Measurements from ENCODE around the gene RPS6KA2. TPM values are rescaled to one million over a fixed set of nuclear protein-coding genes. Genes with fewer than 3 reads are reported as not detected.

RPS6KA2 gene
- total RNA-seq, 1 experiment from 2014 or later, result 14.7 TPM

GRCh38 chr6:166598441-166599138 is 28.5 kb downstream of the RPS6KA2 start:
- in situ Hi-C loops (cut with HindIII; ENCODE audit: low sequenced_read_pairs), result no loop called here
- no peak for DNase-seq (ENCODE audit: low spot score)

DNA sequence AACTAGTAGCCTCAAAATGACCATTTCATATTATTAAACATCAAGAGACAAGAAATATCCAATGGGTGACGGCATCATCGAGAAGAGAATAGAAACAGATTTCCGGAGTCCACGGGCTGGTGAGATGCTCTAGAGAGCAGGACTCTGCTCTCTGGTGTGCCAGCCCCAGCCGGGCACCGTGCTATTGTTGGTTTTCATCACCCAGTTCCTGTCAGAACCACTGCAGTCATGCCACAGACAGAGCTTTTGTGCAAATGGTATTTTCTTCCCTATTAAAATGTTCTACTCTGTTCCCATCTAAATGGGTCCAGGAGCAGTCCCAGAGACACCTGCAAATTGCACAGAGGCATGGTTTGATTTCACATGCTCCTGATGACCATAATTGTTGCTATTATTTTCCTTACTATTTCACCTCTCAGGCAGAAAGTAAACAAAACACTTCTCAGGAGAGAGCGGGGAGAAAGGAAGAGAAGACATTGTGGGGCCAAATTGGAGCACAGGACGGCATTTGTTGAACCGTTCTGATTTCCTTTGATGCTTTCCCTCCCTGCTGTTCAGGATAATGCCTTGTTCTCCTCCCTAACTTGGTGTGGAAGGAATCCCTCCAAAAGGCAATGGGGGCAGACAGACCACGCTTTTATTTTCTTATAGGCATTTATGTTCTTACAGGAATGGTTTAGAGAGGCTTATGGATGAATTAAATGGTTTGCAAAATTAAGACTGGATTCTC is 29.2 kb downstream of the RPS6KA2 start:
- in situ Hi-C loops (cut with HindIII; ENCODE audit: low sequenced_read_pairs), result no loop called here
- peak; percentile 57 for DNase-seq (ENCODE audit: low spot score)

- in situ Hi-C loops (cut with HindIII; ENCODE audit: low sequenced_read_pairs), result no loop called here
- DNase-seq (ENCODE audit: low spot score), result no peak
Measured at GRCh38 chr6:166596776-166597507, 30.1 kb downstream of the RPS6KA2 start.

GRCh38 chr6:166595949-166596348 is 31.1 kb downstream of the RPS6KA2 start:
- no peak for DNase-seq (ENCODE audit: low spot score)
- in situ Hi-C loops (cut with HindIII; ENCODE audit: low sequenced_read_pairs), result no loop called here

DNA sequence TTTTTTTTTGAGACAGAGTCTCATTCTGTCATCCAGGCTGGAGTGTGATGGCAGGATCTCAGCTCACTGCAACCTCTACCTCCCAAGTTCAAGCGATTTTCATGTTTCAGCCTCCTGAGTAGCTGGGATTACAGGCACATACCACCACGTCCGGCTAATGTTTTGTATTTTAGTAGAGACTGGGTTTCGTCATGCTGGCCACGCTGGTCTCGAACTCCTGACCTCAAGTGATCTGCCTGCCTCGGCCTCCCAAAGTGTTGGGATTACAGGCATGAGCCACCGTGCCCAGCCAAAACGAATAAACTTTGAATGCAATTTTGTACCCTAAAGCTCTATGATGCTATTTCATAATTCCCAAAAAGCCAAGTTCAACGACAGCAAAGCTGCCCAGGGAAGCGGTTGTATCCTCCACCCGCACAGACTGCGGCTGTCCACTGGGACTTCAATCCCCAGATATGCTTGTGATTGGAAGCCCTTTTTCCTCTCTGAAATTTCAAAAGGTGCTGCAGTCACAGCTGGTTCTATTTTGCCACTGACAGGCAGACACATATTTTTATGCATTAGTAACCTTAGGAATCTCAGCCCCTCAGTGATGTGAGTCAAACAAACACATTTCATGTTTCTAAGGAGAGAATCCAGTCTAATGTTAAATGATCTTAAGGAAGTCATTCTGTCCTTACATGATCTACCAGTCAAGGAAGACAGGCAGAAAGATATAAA is 31.8 kb downstream of the RPS6KA2 start:
- DNase-seq (ENCODE audit: low spot score), result no peak
- in situ Hi-C loops (cut with HindIII; ENCODE audit: low sequenced_read_pairs), result no loop called here

DNA sequence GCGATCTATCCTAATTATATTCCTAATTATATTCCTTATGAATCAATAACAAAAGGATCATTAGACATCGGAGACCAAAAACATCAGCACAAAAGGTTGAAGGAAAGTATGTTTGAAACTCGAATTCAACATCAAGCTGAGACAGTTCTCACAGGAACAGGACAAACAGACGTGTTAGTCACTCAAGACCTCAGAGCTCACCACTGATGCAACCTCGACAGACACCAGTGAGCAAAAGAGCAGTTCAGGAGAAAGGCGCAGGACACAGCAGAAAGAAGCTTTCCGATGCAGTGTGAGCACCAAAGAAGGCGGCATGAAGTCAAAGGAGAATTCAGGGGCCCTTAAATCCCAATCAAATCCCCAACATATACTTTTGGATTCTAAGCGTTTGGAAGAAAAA is 34.2 kb downstream of the RPS6KA2 start:
- in situ Hi-C loops (cut with HindIII; ENCODE audit: low sequenced_read_pairs), result no loop called here
- no peak for DNase-seq (ENCODE audit: low spot score)

GRCh38 chr6:166591961-166592520 is 35.0 kb downstream of the RPS6KA2 start:
- no peak for DNase-seq (ENCODE audit: low spot score)
- in situ Hi-C loops (cut with HindIII; ENCODE audit: low sequenced_read_pairs), result no loop called here

GRCh38 chr6:166591026-166591425 is 36.0 kb downstream of the RPS6KA2 start:
- no peak for DNase-seq (ENCODE audit: low spot score)
- in situ Hi-C loops (cut with HindIII; ENCODE audit: low sequenced_read_pairs), result no loop called here

DNA sequence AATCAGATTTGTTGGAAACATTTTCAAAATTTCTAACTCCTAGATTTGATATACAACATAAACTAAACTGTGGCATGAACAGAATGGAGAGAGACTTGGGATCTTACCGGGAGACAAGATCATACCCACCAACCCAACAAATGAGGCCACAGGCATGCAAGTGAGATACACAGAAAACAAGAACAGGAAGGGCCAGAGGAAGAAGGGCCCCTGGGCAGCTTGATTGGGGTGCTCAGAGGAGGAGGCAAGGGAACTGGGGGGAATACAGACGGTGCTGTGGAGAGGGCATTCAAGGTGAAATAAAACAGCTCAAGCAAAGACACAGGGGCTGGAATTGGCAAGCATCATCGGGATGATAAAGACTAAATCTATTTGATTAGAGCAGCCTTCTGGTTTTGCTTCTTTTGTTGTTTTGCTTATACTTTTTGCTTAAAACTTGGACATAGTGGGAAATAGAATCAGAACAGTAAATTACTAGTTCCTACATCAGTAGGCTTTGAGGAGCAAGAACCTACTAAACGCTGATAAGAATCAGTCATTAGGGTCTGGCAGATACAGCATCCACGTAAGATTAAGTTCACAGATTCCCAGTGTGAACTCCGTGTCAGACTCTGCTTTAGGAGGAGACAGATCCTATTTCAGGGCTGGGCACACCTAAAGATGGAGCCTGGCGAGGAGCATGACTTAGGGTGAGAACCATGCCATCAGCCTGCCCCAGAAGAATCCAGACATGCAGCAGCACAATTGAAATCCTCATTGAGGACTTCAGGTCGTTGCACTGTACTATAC is 37.1 kb downstream of the RPS6KA2 start:
- DNase-seq (ENCODE audit: low spot score), result no peak

GRCh38 chr6:166589337-166589731 is 37.7 kb downstream of the RPS6KA2 start:
- in situ Hi-C loops (cut with HindIII; ENCODE audit: low sequenced_read_pairs), result no loop called here
- DNase-seq (ENCODE audit: low spot score), result no peak

More for the DNA sequence above, 37.1 kb downstream of the RPS6KA2 start:
- in situ Hi-C loops (cut with HindIII; ENCODE audit: low sequenced_read_pairs), result no loop called here

DNA sequence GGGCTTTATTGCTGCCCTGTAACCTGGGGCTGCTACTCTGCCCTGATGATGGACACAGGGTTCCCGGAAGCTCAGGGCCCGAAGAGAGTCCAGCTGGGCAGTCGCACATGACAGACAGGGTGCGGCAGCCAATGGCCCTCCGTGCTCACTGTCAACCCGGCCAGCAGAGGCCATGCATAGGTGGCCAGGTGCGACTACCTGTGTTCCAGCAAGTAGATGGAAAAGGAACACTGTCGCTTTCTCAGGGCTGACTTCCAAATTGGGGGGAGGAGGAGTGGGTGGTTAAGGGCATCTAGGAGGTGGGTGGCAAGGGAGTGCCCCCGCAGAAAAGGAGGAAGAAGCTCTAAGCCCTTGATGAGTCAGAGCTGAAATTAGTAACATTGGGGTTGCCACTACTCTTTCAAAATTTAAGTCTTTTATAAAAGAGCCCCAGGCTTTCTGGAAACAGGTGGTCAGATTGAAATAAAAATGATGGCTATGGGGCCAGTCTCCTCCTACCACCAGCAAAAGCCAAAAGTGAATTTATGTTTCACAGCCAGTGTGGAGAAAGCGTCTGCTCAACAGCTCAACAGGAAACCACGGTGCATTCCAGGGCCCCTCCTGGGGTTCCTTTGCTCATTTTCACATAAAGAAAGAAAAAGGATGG is 38.2 kb downstream of the RPS6KA2 start:
- in situ Hi-C loops (cut with HindIII; ENCODE audit: low sequenced_read_pairs), result no loop called here
- peak; percentile 83 for DNase-seq (ENCODE audit: low spot score)

- no peak for DNase-seq (ENCODE audit: low spot score)
- in situ Hi-C loops (cut with HindIII; ENCODE audit: low sequenced_read_pairs), result no loop called here
Measured at GRCh38 chr6:166587631-166588413, 39.2 kb downstream of the RPS6KA2 start.

DNA sequence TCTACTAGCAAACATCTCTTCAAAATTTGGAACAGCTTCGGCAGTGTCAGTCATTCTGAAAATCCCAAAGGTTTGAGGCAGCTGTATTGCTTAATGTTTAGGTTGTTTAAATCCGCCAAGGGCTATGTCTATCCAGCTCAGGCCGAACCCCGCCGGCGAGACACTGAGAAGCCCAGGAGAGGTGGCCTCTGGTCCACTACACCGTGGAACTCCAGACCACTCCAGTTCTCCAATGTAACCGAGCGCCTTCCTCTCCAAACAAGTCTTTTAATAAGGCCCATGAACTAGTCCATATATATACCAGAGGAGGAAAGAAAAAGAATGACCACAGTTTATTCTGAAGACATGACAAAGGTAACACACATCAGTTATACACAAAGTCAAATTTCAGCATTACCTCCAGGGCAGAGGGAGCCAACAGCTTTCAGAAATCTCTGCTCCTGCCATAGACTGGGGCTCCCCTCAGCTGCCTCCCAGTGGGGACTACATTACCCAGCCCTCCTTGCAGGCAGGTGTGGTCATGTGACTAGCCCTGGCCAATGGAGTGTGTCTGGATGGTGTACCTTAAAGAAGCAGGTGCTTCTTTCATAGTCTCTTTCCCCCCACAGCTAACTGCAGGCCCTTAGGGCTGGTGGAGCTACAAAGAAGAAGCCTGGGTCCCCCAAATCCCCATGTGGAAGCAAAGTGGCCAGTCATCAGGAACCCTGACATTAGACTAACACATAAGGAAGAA is 40.5 kb downstream of the RPS6KA2 start, which contains the start of gene RAMACL:
Gene RAMACL (minus strand): TSS at position 255 of the 733 bp plus-strand sequence. CDS start 201 bp downstream, at position 54.
- in situ Hi-C loops (cut with HindIII; ENCODE audit: low sequenced_read_pairs), result no loop called here
- DNase-seq (ENCODE audit: low spot score), result peak; percentile 87

GRCh38 chr6:166584853-166585429 is 42.1 kb downstream of the RPS6KA2 start:
- in situ Hi-C loops (cut with HindIII; ENCODE audit: low sequenced_read_pairs), result no loop called here
- no peak for DNase-seq (ENCODE audit: low spot score)

GRCh38 chr6:166584155-166584554 is 42.9 kb downstream of the RPS6KA2 start:
- DNase-seq (ENCODE audit: low spot score), result no peak
- in situ Hi-C loops (cut with HindIII; ENCODE audit: low sequenced_read_pairs), result no loop called here
